C4-2B (cell line): Measurements from ENCODE around the gene MLC1.
"Not testable (repeated sequence)": the region's sequence is repeated elsewhere in the genome, so short reads cannot be mapped to it uniquely, and the experiment has no call there.

ENCODE experiments used
- H3K27ac ChIP-seq: fragments of 450-650 bp; 2 replicates; pipeline ENCODE4 v1.5.1; 2017
- ZFX ChIP-seq: fragments of 450-650 bp; IDR thresholded peaks from 2 replicates; pipeline ENCODE4 v1.6.1; 2017
- TF ChIP-seq, protein P1 (sequence below): fragments of 450-650 bp; conservative IDR thresholded peaks from 2 replicates; pipeline ENCODE4 v1.5.1; 2017; ENCODE audit warnings: mild to moderate bottlenecking

Gene MLC1

DNA sequence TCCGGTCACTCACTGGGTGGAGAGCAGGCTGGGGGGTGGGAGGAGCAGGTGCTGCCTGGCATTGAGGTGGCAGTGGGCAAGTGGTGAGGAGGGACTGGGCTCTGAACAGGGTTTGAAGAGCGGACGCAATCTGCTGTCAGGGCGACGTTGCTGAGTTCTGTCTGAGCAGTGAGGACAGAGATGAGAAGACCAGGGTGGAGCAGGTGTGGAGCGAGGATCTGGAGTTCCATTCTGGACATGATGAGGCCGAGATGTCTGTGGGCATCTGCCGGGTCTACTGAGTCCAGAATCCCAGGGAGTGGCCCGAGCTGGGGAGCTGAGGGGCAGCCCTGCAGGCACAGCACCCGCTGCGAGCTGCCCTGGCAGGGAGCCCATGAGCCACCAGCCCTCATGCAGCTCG lies 2.4 kb upstream of the MLC1 start:
- H3K27ac ChIP-seq, result no peak overlapping the region
- no peak for TF ChIP-seq ZFX
- TF ChIP-seq, protein P1, sequence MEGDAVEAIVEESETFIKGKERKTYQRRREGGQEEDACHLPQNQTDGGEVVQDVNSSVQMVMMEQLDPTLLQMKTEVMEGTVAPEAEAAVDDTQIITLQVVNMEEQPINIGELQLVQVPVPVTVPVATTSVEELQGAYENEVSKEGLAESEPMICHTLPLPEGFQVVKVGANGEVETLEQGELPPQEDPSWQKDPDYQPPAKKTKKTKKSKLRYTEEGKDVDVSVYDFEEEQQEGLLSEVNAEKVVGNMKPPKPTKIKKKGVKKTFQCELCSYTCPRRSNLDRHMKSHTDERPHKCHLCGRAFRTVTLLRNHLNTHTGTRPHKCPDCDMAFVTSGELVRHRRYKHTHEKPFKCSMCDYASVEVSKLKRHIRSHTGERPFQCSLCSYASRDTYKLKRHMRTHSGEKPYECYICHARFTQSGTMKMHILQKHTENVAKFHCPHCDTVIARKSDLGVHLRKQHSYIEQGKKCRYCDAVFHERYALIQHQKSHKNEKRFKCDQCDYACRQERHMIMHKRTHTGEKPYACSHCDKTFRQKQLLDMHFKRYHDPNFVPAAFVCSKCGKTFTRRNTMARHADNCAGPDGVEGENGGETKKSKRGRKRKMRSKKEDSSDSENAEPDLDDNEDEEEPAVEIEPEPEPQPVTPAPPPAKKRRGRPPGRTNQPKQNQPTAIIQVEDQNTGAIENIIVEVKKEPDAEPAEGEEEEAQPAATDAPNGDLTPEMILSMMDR, result no peak

DNA sequence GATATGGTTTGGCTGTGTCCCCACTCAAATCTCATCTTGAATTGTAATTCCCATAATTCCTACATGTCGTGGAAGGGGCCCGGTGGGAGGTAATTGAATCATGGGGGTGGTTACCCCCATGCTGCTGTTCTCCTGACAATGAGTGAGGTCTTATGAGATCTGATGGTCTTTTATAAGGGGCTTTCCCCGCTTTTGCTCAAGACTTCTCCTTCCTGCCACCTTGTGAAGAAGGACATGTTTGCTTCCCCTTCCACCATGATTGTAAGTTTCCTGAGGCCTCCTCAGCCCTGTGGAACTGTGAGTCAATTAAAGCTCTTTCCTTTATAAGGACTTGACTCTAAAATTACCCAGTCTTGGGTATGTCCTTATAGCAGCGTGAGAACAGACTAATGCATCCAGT lies 1.7 kb upstream of the MLC1 start:
- not testable (repeated sequence) for H3K27ac ChIP-seq

DNA sequence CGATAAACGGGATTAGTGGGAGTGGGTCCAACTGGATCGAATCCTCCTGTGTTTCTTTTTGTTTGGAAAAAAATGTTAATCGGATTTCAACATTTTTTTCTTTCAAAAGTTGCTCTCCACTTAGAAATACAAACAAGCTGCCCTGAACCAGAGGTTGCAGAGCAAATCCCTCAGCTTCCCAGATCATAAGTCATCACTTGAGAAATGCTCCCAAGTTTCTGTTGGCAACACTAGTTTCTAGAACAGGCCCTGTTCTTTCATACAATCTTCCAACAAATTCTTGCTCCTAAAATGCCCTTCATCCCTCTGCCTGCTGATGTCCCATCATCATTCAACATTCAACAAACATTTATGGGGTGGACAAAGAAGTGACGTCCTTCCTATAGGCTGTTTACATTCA lies 1.3 kb upstream of the MLC1 start:
- TF ChIP-seq, protein P1, result no peak
- no peak for TF ChIP-seq ZFX
- no peak overlapping the region for H3K27ac ChIP-seq

DNA sequence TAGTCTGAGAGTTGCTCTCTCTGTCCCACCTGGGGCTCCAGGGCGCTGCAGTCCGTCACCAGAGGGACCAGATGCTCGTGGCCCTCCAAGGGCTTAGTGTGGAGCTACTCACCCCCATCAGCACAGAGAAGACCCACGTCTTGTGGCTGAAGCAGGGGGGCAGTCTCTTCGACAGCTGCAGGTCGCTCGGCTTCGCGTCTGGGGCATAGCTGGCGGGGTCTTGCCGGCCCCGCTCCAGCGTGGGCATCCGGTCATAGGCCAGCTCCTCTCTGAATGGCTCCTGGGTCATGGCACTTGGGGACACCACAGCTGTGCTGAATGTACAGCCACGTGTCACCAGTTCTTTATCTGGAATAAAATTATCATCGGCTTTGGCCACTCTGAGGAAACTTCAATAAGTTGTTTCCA lies 608 bp downstream of the MLC1 start:
- no peak for TF ChIP-seq ZFX

DNA sequence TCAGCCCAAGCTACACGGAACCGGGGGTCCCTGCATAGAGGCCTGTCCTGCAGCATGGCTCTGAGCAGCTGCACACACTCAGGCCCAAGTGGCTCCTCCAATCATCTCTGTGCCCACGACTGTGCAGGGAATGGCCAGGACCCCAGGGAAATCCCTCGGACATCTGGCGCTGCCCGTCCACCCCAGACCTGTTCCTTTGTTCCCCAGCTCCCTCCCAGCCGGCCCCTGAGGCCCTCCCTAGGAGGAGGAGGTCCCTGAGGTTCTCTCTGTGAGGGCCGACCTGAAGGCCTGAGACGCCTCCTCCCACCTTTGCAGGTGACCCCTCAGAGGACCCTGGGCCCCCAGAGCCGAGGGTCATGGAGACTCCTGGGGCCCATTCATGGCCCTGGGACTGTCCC lies 1.1 kb downstream of the MLC1 start:
- H3K27ac ChIP-seq, result no peak overlapping the region
- TF ChIP-seq, protein P1, result no peak
- TF ChIP-seq ZFX, result no peak

More for the DNA sequence above, 608 bp downstream of the MLC1 start:
- no peak overlapping the region for H3K27ac ChIP-seq

DNA sequence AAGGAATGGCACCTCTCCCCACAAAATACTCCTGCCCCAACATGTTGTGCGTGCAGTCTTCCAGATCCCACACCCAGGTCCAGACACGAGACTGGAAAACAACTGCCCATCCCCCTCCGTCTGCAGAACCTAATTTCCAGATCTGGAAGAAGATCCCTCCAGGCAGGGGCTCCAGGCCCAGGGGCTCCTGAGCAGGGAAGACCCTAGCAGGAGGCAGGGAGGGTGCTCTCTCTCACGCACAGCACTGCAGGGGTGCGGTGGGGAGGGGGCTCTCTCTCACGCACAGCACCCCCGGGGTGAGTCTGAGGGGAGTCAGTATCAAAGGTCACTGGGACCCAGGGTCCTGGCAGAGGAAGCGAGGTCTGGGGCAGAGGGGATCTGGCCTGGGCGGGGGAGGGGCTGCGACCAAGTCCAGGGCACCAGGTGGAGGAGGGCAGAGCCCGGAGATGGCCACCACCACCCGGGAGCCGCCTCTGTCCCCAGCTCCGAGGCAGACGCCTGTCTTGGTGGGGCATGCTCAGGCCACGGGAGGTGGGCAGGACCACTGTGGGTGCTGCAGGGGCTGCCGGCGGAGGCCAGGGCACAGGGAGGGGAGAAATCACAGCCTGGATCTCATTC lies 1.7 kb downstream of the MLC1 start:
- TF ChIP-seq, protein P1, result no peak
- TF ChIP-seq ZFX, result no peak
- H3K27ac ChIP-seq, result no peak overlapping the region

DNA sequence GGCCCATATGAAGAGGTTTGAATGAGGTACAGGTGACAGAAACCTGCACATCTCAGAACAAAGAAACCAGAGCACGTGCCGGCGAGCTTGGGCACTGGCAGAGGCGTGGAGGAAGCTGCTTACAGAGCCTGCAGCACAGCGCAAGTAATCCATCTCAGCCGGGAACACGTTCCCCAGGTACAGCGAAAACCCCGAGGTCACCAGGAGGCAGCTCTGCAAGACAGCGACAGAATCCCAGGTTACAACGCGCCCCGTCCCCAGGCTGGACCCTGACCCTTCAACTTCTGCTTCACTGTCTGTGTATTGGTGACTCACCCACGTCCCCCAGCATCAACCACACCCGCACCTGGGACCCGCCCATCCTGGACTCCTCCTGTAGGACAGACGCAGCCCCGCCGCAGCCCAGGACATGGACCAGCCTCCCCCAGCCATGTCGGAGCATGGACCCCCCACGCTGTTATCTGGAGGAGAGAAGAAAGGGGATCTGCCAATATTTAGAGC lies 2.2 kb downstream of the MLC1 start:
- TF ChIP-seq ZFX, result no peak
- H3K27ac ChIP-seq, result no peak overlapping the region

DNA sequence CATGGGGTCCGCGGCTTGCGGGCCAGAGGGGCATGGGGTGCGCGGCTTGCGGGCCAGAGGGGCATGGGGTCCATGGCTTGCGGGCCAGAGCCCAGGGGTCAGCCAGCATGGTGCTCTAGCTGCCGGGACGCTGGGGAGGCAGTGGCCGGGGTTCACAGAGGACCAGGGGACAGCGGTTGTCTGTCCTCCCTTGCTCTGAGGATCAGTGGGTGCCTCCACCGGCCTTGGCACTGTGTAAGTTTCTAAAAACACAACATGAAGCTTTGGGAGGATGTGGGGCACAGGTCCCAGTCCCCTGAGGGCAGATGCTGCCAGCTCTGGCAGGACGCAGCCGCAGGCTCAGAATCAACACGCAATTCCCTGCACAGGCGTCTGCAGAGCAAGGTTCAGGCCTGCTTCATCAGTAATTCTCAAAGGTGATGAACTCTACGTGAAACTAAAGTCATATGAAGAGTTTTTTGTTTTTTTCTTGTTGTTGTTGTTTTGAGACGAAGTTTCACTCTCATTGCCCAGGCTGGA lies 3.0 kb downstream of the MLC1 start:
- TF ChIP-seq, protein P1, result no peak
- TF ChIP-seq ZFX, result no peak
- H3K27ac ChIP-seq, result no peak overlapping the region

DNA sequence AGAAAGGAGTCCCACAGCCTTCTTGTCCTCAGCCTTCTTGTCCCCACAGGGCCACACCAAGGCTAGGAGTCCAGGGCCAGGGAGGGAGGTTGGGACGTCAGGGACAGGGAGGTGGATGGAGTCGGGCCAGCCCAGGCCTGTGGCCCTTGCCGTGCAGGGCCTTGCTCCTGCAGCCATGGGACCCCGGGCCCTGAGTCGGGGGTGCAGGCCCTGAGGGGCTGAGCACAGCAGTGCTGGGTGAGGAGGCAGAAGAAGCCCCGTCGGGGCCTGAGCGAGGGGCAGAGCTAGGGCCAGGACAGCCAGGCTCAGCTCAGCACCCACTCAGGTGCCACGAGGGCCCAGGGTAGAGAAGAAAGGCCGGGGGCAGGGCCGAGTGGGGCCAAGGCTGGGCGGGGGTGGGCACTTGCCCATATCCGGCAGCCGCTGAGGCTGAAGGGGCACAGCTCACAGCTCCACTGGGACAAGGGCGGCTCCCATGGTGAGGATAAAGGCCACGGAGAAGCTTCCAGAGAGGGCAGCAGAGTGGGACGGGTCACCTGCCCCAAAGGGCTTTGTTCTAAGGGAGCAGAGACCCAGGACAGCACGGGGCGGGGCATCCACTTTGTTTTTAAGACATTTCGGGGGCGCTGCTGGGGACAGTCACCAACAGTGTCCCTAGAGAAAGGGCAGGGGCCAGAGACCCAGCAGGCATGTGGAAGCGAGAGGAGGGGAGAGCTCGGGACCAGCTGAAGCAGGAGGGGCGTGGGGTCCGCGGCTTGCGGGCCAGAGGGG lies 3.6 kb downstream of the MLC1 start:
- no peak overlapping the region for H3K27ac ChIP-seq
- TF ChIP-seq, protein P1, result no peak
- no peak for TF ChIP-seq ZFX
